NCI-H2196 treated with DMSO at 0.1 percent for 48 hours (cell line): Measurements from ENCODE around the gene LAMC3.

ENCODE experiments used
- DNase-seq: peaks from one replicate; lab custom pipeline; 2025; ENCODE audit not compliant: unreplicated experiment; lab: John Stamatoyannopoulos, UW

The LAMC3 gene

DNA sequence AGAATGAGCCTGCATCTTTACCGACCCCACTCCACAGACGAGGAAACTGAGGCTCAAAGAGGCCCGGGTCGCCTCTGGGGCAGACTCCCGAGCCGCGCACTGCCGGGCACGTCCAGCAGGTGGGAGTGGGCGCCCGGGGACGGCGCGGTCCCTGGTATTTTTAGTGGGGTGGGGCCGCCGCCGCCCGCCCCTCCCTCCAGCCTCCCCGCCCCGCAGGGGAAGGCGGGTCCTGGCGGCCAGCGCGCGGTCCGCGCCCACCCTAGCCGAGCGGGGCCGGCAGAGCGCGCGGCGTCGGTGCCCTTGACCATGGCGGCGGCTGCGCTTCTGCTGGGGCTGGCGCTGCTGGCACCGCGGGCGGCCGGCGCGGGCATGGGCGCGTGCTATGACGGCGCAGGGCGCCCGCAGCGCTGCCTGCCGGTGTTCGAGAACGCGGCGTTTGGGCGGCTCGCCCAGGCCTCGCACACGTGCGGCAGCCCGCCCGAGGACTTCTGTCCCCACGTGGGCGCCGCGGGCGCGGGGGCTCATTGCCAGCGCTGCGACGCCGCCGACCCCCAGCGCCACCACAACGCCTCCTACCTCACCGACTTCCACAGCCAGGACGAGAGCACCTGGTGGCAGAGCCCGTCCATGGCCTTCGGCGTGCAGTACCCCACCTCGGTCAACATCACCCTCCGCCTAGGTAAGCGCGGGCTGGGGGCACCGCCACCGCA is at the start of gene LAMC3:
Gene LAMC3, plus strand, starts transcription at position 266 of the 710 bp plus-strand sequence. Its CDS starts 41 bp downstream, at position 307.
- DNase-seq: peak; percentile 4

GRCh38 chr9:130959809-130960334 is 49.1 kb upstream of the LAMC3 start:
- DNase-seq: no peak

DNA sequence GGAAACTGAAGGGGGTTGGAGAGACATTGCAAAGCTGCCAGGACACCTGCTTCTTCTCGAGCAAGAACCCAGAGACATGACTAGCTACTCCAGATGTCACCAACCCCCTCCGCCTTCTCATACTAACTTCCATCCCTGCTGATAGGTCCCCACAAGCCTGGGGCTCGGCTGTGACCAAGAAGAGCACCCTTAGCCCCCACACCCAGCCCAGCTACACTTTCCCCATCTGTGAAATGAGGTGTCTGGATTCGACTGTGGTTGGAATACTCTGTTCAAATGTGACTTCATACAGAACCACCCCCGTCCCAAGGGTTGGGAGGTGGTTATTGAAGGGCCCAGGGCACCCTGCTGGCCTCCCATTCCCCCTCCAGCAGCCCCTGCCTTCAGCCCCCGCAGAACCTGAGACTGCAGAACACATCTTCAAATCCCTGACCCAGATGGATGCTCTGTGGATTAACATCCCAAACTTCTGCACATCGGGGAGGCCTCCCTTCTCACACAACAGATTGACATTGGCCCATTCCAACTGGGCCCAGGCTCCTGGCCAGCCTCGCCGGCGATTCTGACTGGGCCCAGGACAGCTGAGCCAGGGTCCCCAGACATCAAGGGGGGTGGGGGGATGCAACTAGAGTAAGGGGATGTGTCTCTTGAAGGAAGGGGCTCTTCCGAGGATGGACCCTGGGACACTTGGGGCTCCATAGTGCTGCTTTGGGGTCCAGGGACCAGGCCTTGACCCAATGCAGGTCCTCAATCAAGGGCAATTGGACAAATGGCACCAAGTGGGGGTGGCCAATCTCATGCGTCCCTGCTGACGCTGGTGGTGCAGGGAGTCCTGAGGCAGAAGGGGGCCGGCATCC is 48.2 kb upstream of the LAMC3 start:
- DNase-seq: no peak

GRCh38 chr9:130961511-130962300 is 47.3 kb upstream of the LAMC3 start:
- no peak for DNase-seq

GRCh38 chr9:130962418-130963316 is 46.3 kb upstream of the LAMC3 start:
- no peak for DNase-seq

GRCh38 chr9:130963337-130963908 is 45.6 kb upstream of the LAMC3 start:
- DNase-seq: no peak

GRCh38 chr9:130963916-130964315 is 45.1 kb upstream of the LAMC3 start:
- no peak for DNase-seq

DNA sequence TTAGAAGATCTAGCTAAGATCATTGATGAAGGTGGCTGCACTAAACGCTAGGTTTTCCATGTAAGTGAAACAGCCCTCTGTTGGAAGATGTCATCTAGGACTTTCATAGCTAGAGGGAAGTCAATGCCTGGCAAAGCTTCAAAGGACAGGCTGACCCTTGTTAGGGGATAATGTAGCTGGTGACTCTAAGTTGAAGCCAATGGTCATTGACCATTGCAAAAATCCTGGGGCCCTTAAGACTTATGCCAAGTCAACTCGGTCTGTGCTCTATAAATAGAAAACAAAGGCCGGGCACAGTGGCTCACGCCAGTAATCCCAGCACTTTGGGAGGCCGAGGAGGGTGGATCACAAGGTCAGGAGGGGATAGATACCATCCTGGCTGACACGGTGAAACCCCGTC is 43.3 kb upstream of the LAMC3 start:
- DNase-seq: no peak

DNA sequence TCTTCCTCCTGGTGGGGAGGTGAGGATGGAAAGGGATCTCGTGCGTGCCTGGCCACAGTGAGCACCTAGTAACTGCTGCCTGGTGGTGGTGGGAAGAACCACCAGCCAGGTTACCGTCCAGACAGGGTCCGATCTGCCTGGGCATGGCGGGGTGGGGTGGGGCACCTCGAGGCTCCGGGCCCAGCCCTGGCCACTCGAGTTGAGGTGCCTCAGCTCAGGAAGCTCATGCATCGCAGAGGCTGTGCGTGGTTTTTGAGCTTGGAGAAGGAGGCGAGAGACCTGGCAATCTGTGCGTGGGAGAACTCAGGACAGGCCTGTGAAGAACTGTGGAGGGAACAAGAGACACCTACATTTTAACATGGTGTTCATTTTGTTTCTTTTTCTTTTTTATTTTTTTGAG is 38.9 kb upstream of the LAMC3 start:
- DNase-seq: no peak

DNA sequence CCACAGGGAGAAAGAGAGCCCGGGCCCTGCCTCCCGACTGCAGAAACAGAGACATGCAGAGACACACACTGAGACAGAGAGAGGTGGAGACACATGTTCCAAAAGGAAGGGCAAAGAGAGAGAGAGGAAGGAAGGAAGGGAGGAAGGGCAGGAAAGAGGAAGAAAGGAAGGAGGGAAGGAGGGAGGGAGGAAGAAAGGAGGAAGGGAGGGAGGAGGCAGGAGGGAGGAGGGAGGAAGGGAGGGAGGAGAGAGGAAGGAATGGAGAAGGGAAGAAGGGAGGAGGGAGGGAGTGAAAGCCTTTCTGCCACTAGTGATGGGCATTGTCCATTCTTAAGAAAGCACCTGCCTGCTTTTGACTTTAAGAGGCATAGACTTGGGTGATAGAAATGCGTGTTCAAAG is 38.1 kb upstream of the LAMC3 start:
- DNase-seq: no peak

GRCh38 chr9:130971294-130971849 is 37.6 kb upstream of the LAMC3 start:
- DNase-seq: no peak

DNA sequence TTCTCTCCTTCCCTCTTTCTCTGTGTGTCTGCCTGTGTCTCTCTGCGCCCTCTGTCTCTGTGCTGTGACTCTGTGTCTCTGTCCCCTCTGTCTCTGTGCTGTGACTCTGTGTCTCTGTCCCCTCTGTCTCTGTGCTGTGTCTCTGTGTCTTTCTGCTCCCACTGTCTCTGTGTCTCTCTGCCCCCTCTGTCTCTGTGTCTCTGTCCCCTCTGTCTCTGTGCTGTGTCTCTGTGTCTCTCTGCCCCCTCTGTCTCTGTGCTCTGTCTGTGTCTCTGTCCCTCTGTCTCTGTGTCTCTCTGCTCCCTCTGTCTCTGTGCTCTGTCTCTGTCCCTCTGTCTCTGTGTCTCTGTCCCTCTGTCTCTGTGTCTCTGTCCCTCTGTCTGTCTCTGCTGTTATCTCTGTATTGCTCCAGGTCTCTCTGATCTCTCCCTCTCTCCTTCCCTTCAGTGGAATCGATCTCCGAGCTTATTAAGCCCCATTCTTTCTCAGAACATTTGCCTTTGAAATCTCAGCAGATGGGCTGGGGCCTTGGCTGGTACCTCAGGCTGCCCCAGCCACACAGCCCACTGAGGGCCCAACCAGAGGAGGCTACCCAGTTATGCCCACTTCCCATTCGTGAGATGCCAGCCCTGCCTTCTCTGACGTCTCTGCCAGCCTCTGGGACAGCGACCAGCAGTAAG is 36.6 kb upstream of the LAMC3 start:
- DNase-seq: no peak

- DNase-seq: no peak
Observed at GRCh38 chr9:130972957-130973685, 35.9 kb upstream of the LAMC3 start.

DNA sequence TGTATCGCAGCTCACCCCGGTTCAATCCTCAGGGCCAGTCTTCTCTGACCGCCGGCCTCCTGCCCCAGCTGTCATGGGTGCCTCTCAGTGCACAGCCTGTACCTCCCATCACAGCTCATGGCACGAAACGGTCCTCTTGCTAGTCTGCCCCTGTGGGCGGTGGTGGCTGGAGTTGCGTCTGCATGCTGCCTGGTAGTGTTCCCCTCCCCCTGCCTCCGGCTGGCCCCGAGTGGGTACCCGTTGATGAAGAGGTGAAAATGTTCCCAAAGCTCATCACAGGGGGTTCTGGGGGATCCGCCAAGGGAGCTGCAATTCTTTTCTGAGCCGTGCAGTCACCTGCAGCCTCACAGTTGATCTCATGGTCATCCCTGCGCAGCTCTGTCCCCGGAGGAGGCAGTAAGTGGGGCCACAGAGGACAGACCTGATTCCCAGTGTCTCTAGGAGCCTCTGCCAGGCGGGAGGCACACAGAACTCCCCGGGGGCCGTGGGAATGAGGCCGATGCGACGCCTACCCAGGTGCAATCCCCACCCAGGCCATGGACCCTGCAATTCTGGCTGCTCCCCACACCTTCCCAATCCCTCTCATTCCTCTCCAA is 35.2 kb upstream of the LAMC3 start:
- no peak for DNase-seq

GRCh38 chr9:130974697-130975096 is 34.3 kb upstream of the LAMC3 start:
- DNase-seq: no peak

DNA sequence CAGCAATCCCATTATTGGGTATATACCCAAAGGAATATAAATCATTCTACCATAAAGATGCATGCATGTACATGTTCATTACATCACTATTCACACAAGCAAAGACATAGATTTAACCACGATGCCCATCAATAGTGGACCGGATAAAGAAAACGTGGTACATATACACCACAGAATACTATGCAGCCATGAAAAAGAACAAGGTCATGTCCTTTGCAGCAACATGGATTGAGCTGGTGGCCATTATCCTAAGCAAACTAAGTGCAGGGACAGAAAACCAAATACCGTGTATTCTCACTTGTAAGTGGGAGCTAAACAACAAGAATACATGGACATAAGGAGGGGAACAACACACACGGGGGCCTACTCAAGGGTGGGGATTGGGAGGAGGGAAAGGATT is 33.8 kb upstream of the LAMC3 start:
- DNase-seq: no peak

- no peak for DNase-seq
Observed at GRCh38 chr9:130975932-130976841, 32.8 kb upstream of the LAMC3 start.
